HepG2 (cell line): ENCODE results near the gene RIPOR1. TPM values are rescaled to one million over a fixed set of nuclear protein-coding genes. Genes with fewer than 3 reads are reported as not detected.
A peak's percentile ranks its signal among the peaks of the same experiment; 100 is the strongest.

Experiments
- BRCA1 ChIP-seq: sonication (generic); formaldehyde crosslinking; IDR thresholded peaks from 2 replicates; pipeline ENCODE4 v1.4.0; 2020; ENCODE audit warnings: missing genetic modification reagents
- HCFC1 ChIP-seq: fragments of 150-350 bp; IDR thresholded peaks from 2 replicates; pipeline ENCODE4 v1.6.1; 2014; ENCODE audit warnings: low read depth, low read length
- HIC2 ChIP-seq: sonication (generic); formaldehyde crosslinking; IDR thresholded peaks from 2 replicates; pipeline ENCODE4 v1.9.0; 2022; ENCODE audit warnings: low read depth, missing genetic modification reagents
- HNRNPL ChIP-seq: fragments of 200-400 bp; formaldehyde crosslinking; IDR thresholded peaks from 2 replicates; pipeline ENCODE4 v1.6.1; 2017; ENCODE audit warnings: mild to moderate bottlenecking, low read depth, low read length
- IRF2 ChIP-seq: IDR thresholded peaks from 2 replicates; pipeline ENCODE4 v1.6.1; 2018; ENCODE audit warnings: missing genetic modification reagents, missing compliant biosample characterization
- JARID2 ChIP-seq: sonication (generic); formaldehyde crosslinking; IDR thresholded peaks from 2 replicates; pipeline ENCODE4 v1.8.1; 2023; ENCODE audit warnings: missing genetic modification reagents, inconsistent platforms; ENCODE audit not compliant: insufficient replicate concordance
- JUND ChIP-seq: sonication (generic); formaldehyde crosslinking; IDR thresholded peaks from 2 replicates; pipeline ENCODE4 v1.8.0; 2022; ENCODE audit warnings: mild to moderate bottlenecking, missing genetic modification reagents
- NCOA2 ChIP-seq: sonication (generic); formaldehyde crosslinking; IDR thresholded peaks from 2 replicates; pipeline ENCODE4 v1.8.0; 2022; ENCODE audit warnings: inconsistent platforms
- NFYB ChIP-seq: sonication (generic); formaldehyde crosslinking; IDR thresholded peaks from 2 replicates; pipeline ENCODE4 v1.4.0; 2020; ENCODE audit warnings: missing genetic modification reagents
- NRL ChIP-seq: sonication (generic); formaldehyde crosslinking; IDR thresholded peaks from 2 replicates; pipeline ENCODE4 v1.5.0; 2020; ENCODE audit warnings: missing genetic modification reagents, mild to moderate bottlenecking, moderate library complexity, borderline replicate concordance
- PHF21A ChIP-seq: sonication (generic); formaldehyde crosslinking; IDR thresholded peaks from 2 replicates; pipeline ENCODE4 v1.5.0; 2020; ENCODE audit warnings: mild to moderate bottlenecking, missing genetic modification reagents
- PREB ChIP-seq: sonication (generic); formaldehyde crosslinking; IDR thresholded peaks from 2 replicates; pipeline ENCODE4 v1.4.0; 2020; ENCODE audit warnings: missing genetic modification reagents
- RAD51 ChIP-seq: fragments of 450-650 bp; IDR thresholded peaks from 2 replicates; pipeline ENCODE4 v1.6.1; 2016; ENCODE audit warnings: borderline replicate concordance
- RERE ChIP-seq: IDR thresholded peaks from 2 replicates; pipeline ENCODE4 v1.6.1; 2016; ENCODE audit warnings: low read depth, missing genetic modification reagents, missing compliant biosample characterization
- STAT5B ChIP-seq: sonication (generic); formaldehyde crosslinking; IDR thresholded peaks from 2 replicates; pipeline ENCODE4 v1.4.0; 2020; ENCODE audit warnings: missing genetic modification reagents
- WIZ ChIP-seq: sonication (generic); formaldehyde crosslinking; IDR thresholded peaks from 2 replicates; pipeline ENCODE4 v1.5.1; 2020; ENCODE audit warnings: mild to moderate bottlenecking, missing genetic modification reagents
- ZNF160 ChIP-seq: sonication (generic); formaldehyde crosslinking; IDR thresholded peaks from 2 replicates; pipeline ENCODE4 v1.8.0; 2022; ENCODE audit warnings: mild to moderate bottlenecking, inconsistent platforms, missing genetic modification reagents
- ZNF556 ChIP-seq: sonication (generic); formaldehyde crosslinking; IDR thresholded peaks from 2 replicates; pipeline ENCODE4 v1.4.0; 2020; ENCODE audit warnings: mild to moderate bottlenecking, missing genetic modification reagents, borderline replicate concordance
- ZNF577 ChIP-seq: sonication (generic); formaldehyde crosslinking; IDR thresholded peaks from 2 replicates; pipeline ENCODE4 v1.4.0; 2020; ENCODE audit warnings: mild to moderate bottlenecking, low read depth, missing genetic modification reagents, borderline replicate concordance
- ZNF607 ChIP-seq: sonication (generic); formaldehyde crosslinking; IDR thresholded peaks from 2 replicates; pipeline ENCODE4 v1.5.1; 2020; ENCODE audit warnings: missing genetic modification reagents, mild to moderate bottlenecking, borderline replicate concordance
- ZNF891 ChIP-seq: sonication (generic); formaldehyde crosslinking; IDR thresholded peaks from 2 replicates; pipeline ENCODE4 v1.5.0; 2020; ENCODE audit warnings: mild to moderate bottlenecking, missing genetic modification reagents
- polyA plus RNA-seq, 8 experiments: library from polyadenylated mRNA; depleted of rRNA in 3 of 8; stranded (reverse) in 7 of 8; unstranded in 1 of 8; fragments of >200 nt; fragmentation: Illumina TruSeq in 4 of 8; extraction: Trizol in 4 of 8; gene quantifications; 2 replicates each; pipeline versions ENCODE4 v1.2.1 to v1.2.3, GENCODE V29; 2011 to 2016; ENCODE audit warnings: low read depth in 4 of 8, missing spikeins in 1 of 8, mixed read lengths in 1 of 8; ENCODE audit not compliant: insufficient read depth in 1 of 8
- total RNA-seq, 5 experiments: library from RNA; depleted of rRNA; stranded (reverse); fragments of >200 nt; fragmentation: Illumina TruSeq; extraction: Trizol; gene quantifications; 2 replicates each; pipeline ENCODE4 v1.2.3, GENCODE V29; 2016; ENCODE audit warnings: low read depth in 1 of 5

Gene RIPOR1
- total and polyA plus RNA-seq, 2 of the 13 experiments (the other 11 are each of a cell fraction or from before 2014, with no cell fraction given) = 4.6 to 8.1 TPM

- TF ChIP-seq HIC2 (CRISPR knock-in tag) (no peak), ZNF891 (CRISPR knock-in tag) (no peak), ZNF160 (no peak), NFYB (CRISPR knock-in tag) (no peak), JARID2 (no peak), PREB (CRISPR knock-in tag) (no peak), ZNF577 (no peak), NCOA2 (CRISPR knock-in tag) (no peak), ZNF556 (no peak; the same call in 1 of the 2 replicates), PHF21A (CRISPR knock-in tag) (peak; percentile 56; the same call in 1 of the 2 replicates), RAD51 (no peak), ZNF607 (CRISPR knock-in tag) (no peak), BRCA1 (CRISPR knock-in tag) (no peak), STAT5B (CRISPR knock-in tag) (no peak), HCFC1 (no peak), HNRNPL (0 out of 2 replicates have a peak, but pooled peaks have one; percentile 26), JUND (CRISPR knock-in tag) (no peak), NRL (CRISPR knock-in tag) (no peak; the same call in 1 of the 2 replicates), RERE (CRISPR knock-in tag) (no peak), WIZ (CRISPR knock-in tag) (no peak), IRF2 (no peak)
Observed at GRCh38 chr16:67537636-67538591, 9.3 kb downstream of the RIPOR1 start (continued).
